Measurements from ENCODE around the gene AVP.

The AVP gene

GRCh38 chr20:3107464-3108025 is 23.0 kb upstream of the AVP start:
- WGBS, 2 experiments (ENCODE audit: insufficient coverage in 2 of 2), result 96 to 98% methylated on average over 11 to 12 of the region's 12 CpGs
- peaks cover 8% of the 10 kb centered on the region for H3K36me3 ChIP-seq (ENCODE audit: control insufficient read depth, insufficient read depth, low read length)
- H3K9me3 ChIP-seq (ENCODE audit: control insufficient read depth, low read length), result no peaks in the 10 kb centered on the region
- H3K27ac ChIP-seq (ENCODE audit: low read depth, low read length, severe bottlenecking), result no peak overlapping the region
- no peak overlapping the region for H3K4me3 ChIP-seq (ENCODE audit: extremely low read depth, insufficient read depth, low read length, poor library complexity, severe bottlenecking)
- H3K4me1 ChIP-seq (ENCODE audit: control insufficient read depth, insufficient read depth, low read length, poor library complexity, severe bottlenecking), result no peaks in the 10 kb centered on the region

GRCh38 chr20:3106658-3107463 is 22.3 kb upstream of the AVP start:
- H3K4me1 ChIP-seq (ENCODE audit: control insufficient read depth, insufficient read depth, low read length, poor library complexity, severe bottlenecking), result no peaks in the 10 kb centered on the region
- no peak overlapping the region for H3K4me3 ChIP-seq (ENCODE audit: extremely low read depth, insufficient read depth, low read length, poor library complexity, severe bottlenecking)
- no peak overlapping the region for H3K27ac ChIP-seq (ENCODE audit: low read depth, low read length, severe bottlenecking)

GRCh38 chr20:3106185-3106584 is 21.7 kb upstream of the AVP start:
- Histone ChIP-seq H3K4me3 (ENCODE audit: extremely low read depth, insufficient read depth, low read length, poor library complexity, severe bottlenecking) (no peak overlapping the region), H3K4me1 (ENCODE audit: control insufficient read depth, insufficient read depth, low read length, poor library complexity, severe bottlenecking) (no peaks in the 10 kb centered on the region), H3K36me3 (ENCODE audit: control insufficient read depth, insufficient read depth, low read length) (peaks cover 8% of the 10 kb centered on the region), H3K27ac (ENCODE audit: low read depth, low read length, severe bottlenecking) (no peak overlapping the region), H3K9me3 (ENCODE audit: control insufficient read depth, low read length) (no peaks in the 10 kb centered on the region)
- WGBS, 2 experiments (ENCODE audit: insufficient coverage in 2 of 2), result 83 to 92% methylated on average over 1 to 2 of the region's 3 CpGs

More at GRCh38 chr20:3106658-3107463, 22.3 kb upstream of the AVP start:
- 70 to 81% methylated on average over 8 to 10 of the region's 14 CpGs for WGBS, 2 experiments (ENCODE audit: insufficient coverage in 2 of 2)
- Histone ChIP-seq H3K36me3 (ENCODE audit: control insufficient read depth, insufficient read depth, low read length) (peaks cover 8% of the 10 kb centered on the region), H3K9me3 (ENCODE audit: control insufficient read depth, low read length) (no peaks in the 10 kb centered on the region)

GRCh38 chr20:3105256-3106137 is 21.0 kb upstream of the AVP start:
- 94 to 98% methylated on average over 10 to 12 of the region's 18 CpGs for WGBS, 2 experiments (ENCODE audit: insufficient coverage in 2 of 2)
- Histone ChIP-seq H3K4me3 (ENCODE audit: extremely low read depth, insufficient read depth, low read length, poor library complexity, severe bottlenecking) (no peak overlapping the region), H3K27ac (ENCODE audit: low read depth, low read length, severe bottlenecking) (no peak overlapping the region), H3K36me3 (ENCODE audit: control insufficient read depth, insufficient read depth, low read length) (peaks cover 8% of the 10 kb centered on the region), H3K4me1 (ENCODE audit: control insufficient read depth, insufficient read depth, low read length, poor library complexity, severe bottlenecking) (no peaks in the 10 kb centered on the region), H3K9me3 (ENCODE audit: control insufficient read depth, low read length) (no peaks in the 10 kb centered on the region)

- Histone ChIP-seq H3K36me3 (ENCODE audit: control insufficient read depth, insufficient read depth, low read length) (peaks cover 2% of the 10 kb centered on the region), H3K27ac (ENCODE audit: low read depth, low read length, severe bottlenecking) (no peak overlapping the region), H3K4me1 (ENCODE audit: control insufficient read depth, insufficient read depth, low read length, poor library complexity, severe bottlenecking) (no peaks in the 10 kb centered on the region), H3K4me3 (ENCODE audit: extremely low read depth, insufficient read depth, low read length, poor library complexity, severe bottlenecking) (no peak overlapping the region), H3K9me3 (ENCODE audit: control insufficient read depth, low read length) (no peaks in the 10 kb centered on the region)
- 93 to 100% methylated on average over 1 to 2 of the region's 3 CpGs for WGBS, 2 experiments (ENCODE audit: insufficient coverage in 2 of 2)
Measured at GRCh38 chr20:3103369-3104032, 19.0 kb upstream of the AVP start.

GRCh38 chr20:3102575-3103368 is 18.2 kb upstream of the AVP start:
- H3K4me3 ChIP-seq (ENCODE audit: extremely low read depth, insufficient read depth, low read length, poor library complexity, severe bottlenecking), result no peak overlapping the region
- no peaks in the 10 kb centered on the region for H3K4me1 ChIP-seq (ENCODE audit: control insufficient read depth, insufficient read depth, low read length, poor library complexity, severe bottlenecking)
- 83 to 91% methylated on average over 10 to 12 of the region's 13 CpGs for WGBS, 2 experiments (ENCODE audit: insufficient coverage in 2 of 2)
- no peaks in the 10 kb centered on the region for H3K9me3 ChIP-seq (ENCODE audit: control insufficient read depth, low read length)
- H3K36me3 ChIP-seq (ENCODE audit: control insufficient read depth, insufficient read depth, low read length), result peaks cover under 1% of the 10 kb centered on the region
- no peak overlapping the region for H3K27ac ChIP-seq (ENCODE audit: low read depth, low read length, severe bottlenecking)

- H3K9me3 ChIP-seq (ENCODE audit: control insufficient read depth, low read length), result no peaks in the 10 kb centered on the region
- no peak overlapping the region for H3K27ac ChIP-seq (ENCODE audit: low read depth, low read length, severe bottlenecking)
- H3K36me3 ChIP-seq (ENCODE audit: control insufficient read depth, insufficient read depth, low read length), result no peaks in the 10 kb centered on the region
- WGBS, 2 experiments (ENCODE audit: insufficient coverage in 2 of 2), result 94 to 97% methylated on average over 12 to 13 of the region's 21 CpGs
- H3K4me1 ChIP-seq (ENCODE audit: control insufficient read depth, insufficient read depth, low read length, poor library complexity, severe bottlenecking), result no peaks in the 10 kb centered on the region
- no peak overlapping the region for H3K4me3 ChIP-seq (ENCODE audit: extremely low read depth, insufficient read depth, low read length, poor library complexity, severe bottlenecking)
Measured at GRCh38 chr20:3101737-3102574, 17.4 kb upstream of the AVP start.

- WGBS, 2 experiments (ENCODE audit: insufficient coverage in 2 of 2), result 94 to 98% methylated on average over 2 to 4 of the region's 6 CpGs
- H3K4me1 ChIP-seq (ENCODE audit: control insufficient read depth, insufficient read depth, low read length, poor library complexity, severe bottlenecking), result no peaks in the 10 kb centered on the region
- no peaks in the 10 kb centered on the region for H3K36me3 ChIP-seq (ENCODE audit: control insufficient read depth, insufficient read depth, low read length)
- H3K9me3 ChIP-seq (ENCODE audit: control insufficient read depth, low read length), result no peaks in the 10 kb centered on the region
- H3K4me3 ChIP-seq (ENCODE audit: extremely low read depth, insufficient read depth, low read length, poor library complexity, severe bottlenecking), result no peak overlapping the region
- H3K27ac ChIP-seq (ENCODE audit: low read depth, low read length, severe bottlenecking), result no peak overlapping the region
Measured at GRCh38 chr20:3101251-3101650, 16.7 kb upstream of the AVP start.

GRCh38 chr20:3100480-3100879 is 16.0 kb upstream of the AVP start:
- Histone ChIP-seq H3K36me3 (ENCODE audit: control insufficient read depth, insufficient read depth, low read length) (no peaks in the 10 kb centered on the region), H3K4me3 (ENCODE audit: extremely low read depth, insufficient read depth, low read length, poor library complexity, severe bottlenecking) (no peak overlapping the region), H3K9me3 (ENCODE audit: control insufficient read depth, low read length) (no peaks in the 10 kb centered on the region), H3K27ac (ENCODE audit: low read depth, low read length, severe bottlenecking) (no peak overlapping the region), H3K4me1 (ENCODE audit: control insufficient read depth, insufficient read depth, low read length, poor library complexity, severe bottlenecking) (no peaks in the 10 kb centered on the region)
- 91 to 96% methylated on average over 6 to 7 of the region's 7 CpGs for WGBS, 2 experiments (ENCODE audit: insufficient coverage in 2 of 2)
